Thyroid gland (tissue), 4 donors: ENCODE measurements around the gene TNNI3. TPM values are rescaled to one million over a fixed set of nuclear protein-coding genes. Genes with fewer than 3 reads are reported as not detected.

ENCODE experiments used
- DNase-seq, 2 donors: peaks; one replicate each; pipeline ENCODE4 v3.0.0-alpha.2; 2019
- H3K27ac ChIP-seq, 3 donors: fragments of 200-600 bp; sonication (generic); 1 replicate in 2 of 3; 2 replicates in 1 of 3; pipeline ENCODE4 v1.5.1; 2016 to 2019; ENCODE audit warnings: mild to moderate bottlenecking in 1 of 3, moderate library complexity in 1 of 3
- H3K27me3 ChIP-seq: fragments of 200-600 bp; sonication (generic); one replicate; pipeline ENCODE4 v1.5.1; 2019
- H3K36me3 ChIP-seq, 2 donors: fragments of 200-600 bp; sonication (generic); one replicate each; pipeline ENCODE4 v1.5.1; 2016 to 2019
- H3K4me1 ChIP-seq, 2 donors: fragments of 200-600 bp; sonication (generic); one replicate each; pipeline ENCODE4 v1.5.1; 2017 to 2019
- H3K4me3 ChIP-seq, 3 donors: fragments of 200-600 bp; sonication (generic); replicated peaks in 1 of 3; 1 replicate in 2 of 3; 2 replicates in 1 of 3; pipeline ENCODE4 v1.5.1; 2016; ENCODE audit warnings: mild to moderate bottlenecking in 1 of 3
- H3K9me3 ChIP-seq: fragments of 200-600 bp; sonication (generic); one replicate; pipeline ENCODE4 v1.5.1; 2017
- CTCF ChIP-seq, 6 experiments: fragments of 200-600 bp in 3 of 6; fragments of 450-650 bp in 3 of 6; sonication (generic) in 3 of 6; IDR thresholded peaks; one replicate each; pipeline ENCODE4 v1.5.1; 2016 to 2019; ENCODE audit warnings: antibody characterized with exemption in 6 of 6, mild to moderate bottlenecking in 2 of 6, inconsistent platforms in 1 of 6, moderate library complexity in 1 of 6
- POLR2A ChIP-seq, 2 donors: fragments of 450-650 bp; IDR thresholded peaks; one replicate each; pipeline ENCODE4 v1.6.1; 2017; ENCODE audit warnings: antibody characterized with exemption in 2 of 2, mild to moderate bottlenecking in 2 of 2, moderate library complexity in 1 of 2
- WGBS, 2 donors: methylation state at CpG; one replicate each; pipeline ENCODE4 v1.1.5; 2017; 5-methylcytosine and 5-hydroxymethylcytosine counted together
- intact Hi-C: fragments of 100-400 bp; cut with DNase I; formaldehyde crosslinking; loops from one replicate; pipeline ENCODE4 v1.15.1; 2023
- total RNA-seq, 4 donors: library from RNA; depleted of rRNA; stranded (reverse); fragments of >200 nt; gene quantifications; one replicate each; pipeline ENCODE4 v1.2.3, GENCODE V29; 2016

The TNNI3 gene
- total RNA-seq, 4 donors from 2014 or later, result not detected

GRCh38 chr19:55171440-55171839, 13.9 kb upstream of the TNNI3 start:
- no peak overlapping the region for H3K27ac ChIP-seq
- H3K4me1 ChIP-seq, result peaks cover 15 to 17% of the 10 kb centered on the region in 2 donors
- no peaks in the 10 kb centered on the region for H3K9me3 ChIP-seq
- intact Hi-C loops, result no loop called here
- H3K4me3 ChIP-seq, result no peak overlapping the region
- no peak for DNase-seq
- no peaks in the 10 kb centered on the region for H3K36me3 ChIP-seq
- 79 to 83% methylated on average over 5 of the region's 5 CpGs for WGBS, 2 donors
- H3K27me3 ChIP-seq, result peaks cover 36% of the 10 kb centered on the region
- TF ChIP-seq CTCF (IDR thresholded peaks at IDR 0.05) (no peak), POLR2A (IDR thresholded peaks at IDR 0.05) (no peak)

GRCh38 chr19:55169136-55169535, 11.6 kb upstream of the TNNI3 start:
- TF ChIP-seq POLR2A (IDR thresholded peaks at IDR 0.05) (no peak), CTCF (IDR thresholded peaks at IDR 0.05) (no peak)

GRCh38 chr19:55166530-55167268, 9.2 kb upstream of the TNNI3 start, which contains the start of gene DNAAF3:
Gene DNAAF3 (minus strand): TSS chr19:55166613. CDS start chr19:55166413, 200 bp downstream.
- TF ChIP-seq POLR2A (IDR thresholded peaks at IDR 0.05) (no peak), CTCF (IDR thresholded peaks at IDR 0.05) (peak in 3 of 6 experiments; percentile 8 to 35 (median 30))
- intact Hi-C loops, result no loop called here
- no peaks in the 10 kb centered on the region for H3K9me3 ChIP-seq
- WGBS, 2 donors, result 1 to 4% methylated on average over 33 of the region's 33 CpGs
- no peak within 1 kb of the TSS for H3K27ac ChIP-seq
- H3K4me1 ChIP-seq, result peaks cover 6 to 8% of the 10 kb centered on the region in 2 donors
- peak within 1 kb of the TSS in 2 of 3 donors; percentile 24 to 49 for H3K4me3 ChIP-seq
- no peaks in the 10 kb centered on the region for H3K36me3 ChIP-seq
- DNase-seq, result peak; percentile 96 to 98
- H3K27me3 ChIP-seq, result peaks cover 4% of the 10 kb centered on the region

More at GRCh38 chr19:55169136-55169535, 11.6 kb upstream of the TNNI3 start:
- H3K36me3 ChIP-seq, result no peaks in the 10 kb centered on the region
- 60 to 70% methylated on average over 4 of the region's 4 CpGs for WGBS, 2 donors
- no peak overlapping the region for H3K4me3 ChIP-seq
- no peak for DNase-seq
- peaks cover 16% of the 10 kb centered on the region for H3K27me3 ChIP-seq
- no peaks in the 10 kb centered on the region for H3K9me3 ChIP-seq
- no peak overlapping the region for H3K27ac ChIP-seq
- H3K4me1 ChIP-seq, result peaks cover 15 to 17% of the 10 kb centered on the region in 2 donors
- intact Hi-C loops, result no loop called here

- TF ChIP-seq CTCF (IDR thresholded peaks at IDR 0.05) (peak in 4 of 6 experiments; percentile 17 to 31 (median 26)), POLR2A (IDR thresholded peaks at IDR 0.05) (no peak)
- Histone ChIP-seq H3K27me3 (peaks cover 8% of the 10 kb centered on the region), H3K9me3 (no peaks in the 10 kb centered on the region), H3K27ac (no peak overlapping the region), H3K4me1 (peaks cover 6 to 8% of the 10 kb centered on the region in 2 donors), H3K36me3 (no peaks in the 10 kb centered on the region), H3K4me3 (peak overlapping the region in 2 of 3 donors; percentile 24 to 49)
- intact Hi-C loops, result no loop called here
- peak; percentile 45 to 75 for DNase-seq
- WGBS, 2 donors, result 0 to 2% methylated on average over 27 to 33 of the region's 34 CpGs
Observed at GRCh38 chr19:55165952-55166529, 8.5 kb upstream of the TNNI3 start.
